Stimulated activated CD8-positive, alpha-beta memory T cell treated with anti-CD3 and anti-CD28 coated beads, Interleukin-4, amount 100 ng/mL, for 1 hour (primary cell): ENCODE results near the gene SLC9A3.
"Not testable (repeated sequence)": the region's sequence is repeated elsewhere in the genome, so short reads cannot be mapped to it uniquely, and the experiment has no call there.

Experiments
- DNase-seq, 2 donors: peaks; one replicate each; pipeline ENCODE4 v3.0.0-alpha.2; 2020; ENCODE audit warnings: low read depth in 2 of 2, low spot score in 1 of 2

SLC9A3 gene

DNA sequence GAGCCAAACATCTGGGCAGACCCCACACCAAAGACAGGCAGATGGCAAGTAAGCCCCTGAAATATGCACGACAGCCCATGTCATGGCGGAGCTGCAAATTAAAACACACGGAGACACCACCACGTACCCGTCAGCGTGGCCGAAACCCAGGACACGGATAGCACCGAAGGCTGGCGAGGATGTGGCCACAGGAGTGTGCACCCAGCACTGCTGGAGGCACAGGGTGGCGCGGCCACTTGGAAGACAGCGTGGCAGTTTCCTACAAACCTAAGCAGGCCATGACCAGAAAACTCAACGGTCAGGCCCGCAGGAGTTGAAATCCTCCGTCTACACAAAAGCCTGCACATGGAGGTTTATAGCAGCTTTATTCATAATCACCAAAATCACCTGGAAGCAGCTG lies 12.8 kb downstream of the SLC9A3 start:
- DNase-seq, result no peak

GRCh38 chr5:510521-510920 lies 13.7 kb downstream of the SLC9A3 start:
- no peak for DNase-seq

GRCh38 chr5:509611-510185 lies 14.6 kb downstream of the SLC9A3 start:
- DNase-seq, result no peak

DNA sequence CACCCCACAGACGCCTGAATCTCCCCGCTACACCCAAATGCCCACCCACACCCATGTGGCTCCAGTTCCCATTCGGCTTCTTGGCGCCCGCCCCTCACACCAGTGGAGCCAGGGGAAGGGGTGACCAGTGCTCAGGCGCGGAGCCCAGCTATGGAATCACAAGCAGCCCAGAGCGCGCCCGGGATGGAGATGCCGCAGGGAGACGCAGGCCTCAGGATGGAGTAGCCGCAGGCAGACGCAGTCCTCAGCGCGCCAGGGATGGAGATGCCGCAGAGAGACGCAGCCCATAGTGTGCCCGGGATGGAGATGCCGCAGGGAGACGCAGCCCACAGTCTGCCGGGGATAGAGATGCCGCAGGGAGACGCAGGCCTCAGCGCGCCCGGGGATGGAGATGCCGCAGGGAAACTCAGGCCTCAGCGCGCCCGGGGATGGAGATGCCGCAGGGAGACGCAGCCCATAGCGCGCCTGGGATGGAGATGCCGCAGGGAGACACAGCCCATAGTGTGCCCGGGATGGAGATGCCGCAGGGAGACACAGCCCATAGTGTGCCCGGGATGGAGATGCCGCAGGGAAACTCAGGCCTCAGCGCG lies 16.2 kb downstream of the SLC9A3 start:
- DNase-seq, result not testable (repeated sequence)

GRCh38 chr5:505951-506525 lies 18.2 kb downstream of the SLC9A3 start:
- no peak for DNase-seq

GRCh38 chr5:504326-505154 lies 19.7 kb downstream of the SLC9A3 start:
- no peak for DNase-seq

- DNase-seq, result no peak
Measured at GRCh38 chr5:502325-503079, 21.7 kb downstream of the SLC9A3 start.

- DNase-seq, result no peak
Measured at GRCh38 chr5:501831-502184, 22.4 kb downstream of the SLC9A3 start.

GRCh38 chr5:501105-501830 lies 23.0 kb downstream of the SLC9A3 start:
- DNase-seq, result no peak

- no peak for DNase-seq
Measured at GRCh38 chr5:500491-500890, 23.8 kb downstream of the SLC9A3 start.

DNA sequence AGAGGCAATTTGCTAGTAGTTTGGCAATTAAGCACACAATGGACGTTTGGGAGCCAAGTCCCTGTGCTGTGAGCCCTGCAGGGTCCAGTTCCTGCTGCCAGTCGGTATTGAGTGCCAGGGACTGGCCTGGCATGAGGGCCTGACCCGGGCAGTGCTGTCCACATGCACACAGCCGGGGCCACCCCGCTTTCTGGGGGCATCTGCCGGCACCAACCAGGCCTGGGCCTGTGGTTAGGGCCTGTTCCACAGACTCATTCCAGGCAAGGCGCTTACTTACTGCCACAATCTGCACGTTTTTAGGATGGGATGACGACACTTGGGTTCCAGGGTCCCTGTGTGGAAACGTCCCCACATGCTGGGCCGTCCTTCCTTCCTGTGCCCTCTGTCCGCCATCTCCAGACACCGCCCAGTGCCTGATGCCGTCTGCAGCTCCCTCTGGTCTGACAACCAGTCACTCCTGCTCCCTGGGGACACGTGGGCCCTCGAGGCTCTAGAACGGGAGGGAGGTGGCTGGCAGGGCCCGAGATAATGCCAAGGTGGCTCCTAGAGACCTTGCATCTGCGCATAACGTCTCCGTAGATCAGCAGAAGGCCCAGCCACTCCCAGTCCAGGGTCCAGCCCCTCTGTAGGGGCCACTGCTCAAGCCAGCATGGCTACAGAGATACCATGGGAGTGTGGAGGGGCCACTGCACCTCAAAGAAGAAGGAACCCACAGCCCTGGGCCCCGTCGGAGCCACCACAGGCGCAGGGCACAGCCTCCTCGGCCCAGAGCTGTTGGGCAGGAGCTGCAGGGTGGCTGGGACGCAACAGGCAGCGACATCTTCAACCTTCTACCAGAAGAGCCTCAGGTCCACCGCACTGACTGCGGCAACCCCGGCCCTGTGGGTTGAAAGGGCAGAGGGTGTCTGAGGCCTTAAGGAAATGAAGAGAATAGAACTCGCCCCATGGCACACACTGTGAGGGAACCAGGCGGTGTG lies 24.7 kb downstream of the SLC9A3 start:
- DNase-seq, result no peak

DNA sequence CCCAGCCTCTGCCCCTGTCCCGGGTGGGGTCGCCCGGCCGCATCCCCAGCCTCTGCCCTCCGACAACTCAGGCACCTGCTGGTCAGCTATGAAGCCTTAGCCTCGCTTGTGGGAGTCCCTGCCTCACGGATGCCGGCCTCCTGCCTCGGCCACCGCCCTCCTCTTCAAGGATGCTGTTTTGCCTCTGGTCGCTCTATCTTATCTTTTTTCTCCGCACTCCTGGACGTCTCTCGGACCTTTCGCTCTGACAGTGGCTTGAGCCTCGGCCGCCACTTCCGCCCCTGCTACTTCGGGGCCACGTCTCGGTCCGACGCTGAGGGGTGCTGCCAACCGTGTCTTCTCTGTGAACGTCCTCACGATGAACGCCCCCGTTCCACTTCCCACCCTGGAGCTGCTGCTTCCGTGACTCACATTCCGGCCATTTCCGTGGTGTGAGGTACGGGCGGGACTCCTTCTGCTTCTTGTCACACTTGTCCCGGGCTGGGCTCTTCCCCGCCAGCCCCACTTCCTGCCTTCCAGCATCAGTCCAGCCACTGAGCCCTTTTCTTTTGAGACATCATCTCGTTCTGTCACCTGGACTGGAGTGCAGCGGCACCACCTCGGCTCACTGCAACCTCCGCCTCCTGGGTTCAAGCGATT lies 26.3 kb downstream of the SLC9A3 start:
- DNase-seq, result no peak

DNA sequence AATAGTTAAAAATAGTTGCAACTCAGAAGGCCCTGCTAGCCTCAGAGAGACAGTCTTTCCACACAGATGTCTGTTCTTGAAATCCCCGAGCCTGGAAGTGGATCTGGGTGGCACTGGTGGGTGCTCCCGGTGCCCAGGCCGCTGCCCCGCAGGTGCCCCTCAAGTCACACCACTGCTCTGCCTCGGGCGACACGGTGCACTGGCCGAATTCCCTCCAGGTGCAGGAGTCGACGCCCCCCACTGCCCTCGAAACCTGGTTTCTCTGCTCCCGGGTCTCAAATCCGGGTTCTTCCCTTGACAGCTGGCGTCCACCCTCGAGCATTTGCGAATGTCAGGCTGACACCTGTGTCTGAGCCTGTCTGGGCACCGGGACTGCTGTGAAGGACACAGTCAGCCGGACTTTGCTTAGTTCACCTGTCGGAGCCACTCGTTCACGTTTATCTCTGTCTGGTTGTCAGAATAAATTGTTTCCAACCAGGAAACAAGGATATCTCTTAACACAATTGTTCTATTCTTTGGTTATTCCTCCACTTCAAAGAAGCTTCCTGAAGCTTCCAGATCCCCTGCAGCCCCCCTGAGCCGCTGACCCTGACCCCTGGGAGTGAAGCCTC lies 27.1 kb downstream of the SLC9A3 start:
- DNase-seq, result no peak

DNA sequence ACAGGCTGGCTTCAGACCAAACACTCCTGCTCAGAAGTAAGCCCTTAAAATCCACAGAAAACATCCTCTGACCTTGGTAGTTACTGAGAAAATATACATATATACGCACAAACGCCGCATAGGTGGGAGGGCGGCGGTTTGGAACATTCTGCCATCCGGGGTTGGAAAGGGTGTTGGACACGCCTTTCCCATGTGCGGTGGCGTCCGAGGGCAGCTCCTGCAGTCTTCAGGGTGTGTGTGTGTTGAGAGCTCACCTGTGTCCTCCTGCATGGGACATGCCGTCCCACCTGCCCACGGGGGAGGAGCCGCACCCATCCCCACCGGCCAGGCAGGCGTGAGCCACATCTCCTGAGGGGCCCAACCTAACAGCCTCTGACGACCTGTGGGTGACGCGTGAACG lies 28.2 kb downstream of the SLC9A3 start:
- no peak for DNase-seq

DNA sequence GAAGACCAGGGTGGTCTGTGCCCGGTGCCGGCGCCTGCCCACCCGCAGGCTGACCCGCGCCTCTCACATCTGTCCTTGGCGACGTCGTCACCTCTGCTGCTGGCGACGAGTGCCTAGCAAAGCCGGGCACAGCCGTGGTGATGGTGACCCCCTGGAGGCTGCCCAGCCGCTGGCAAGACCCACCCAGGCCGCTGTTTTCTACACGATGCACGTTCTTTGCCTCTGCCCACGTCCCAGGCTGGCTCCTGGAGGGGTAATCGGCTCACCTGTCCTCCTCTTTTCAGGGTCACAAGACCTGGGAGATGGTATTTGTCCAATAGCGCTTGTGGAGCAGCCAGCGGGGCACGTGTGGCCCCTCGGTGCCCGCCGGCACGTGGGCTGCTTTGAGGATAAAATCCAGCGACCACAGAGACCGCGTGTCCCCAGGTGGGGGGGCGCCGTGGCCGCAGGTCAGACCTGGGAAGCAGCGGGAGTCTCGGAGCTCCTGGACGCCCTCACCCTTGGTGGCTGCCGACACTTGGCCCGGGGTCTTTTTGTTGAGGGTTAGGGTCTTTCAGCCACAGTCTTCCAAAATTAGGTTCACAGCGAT lies 29.5 kb downstream of the SLC9A3 start:
- DNase-seq, result no peak

DNA sequence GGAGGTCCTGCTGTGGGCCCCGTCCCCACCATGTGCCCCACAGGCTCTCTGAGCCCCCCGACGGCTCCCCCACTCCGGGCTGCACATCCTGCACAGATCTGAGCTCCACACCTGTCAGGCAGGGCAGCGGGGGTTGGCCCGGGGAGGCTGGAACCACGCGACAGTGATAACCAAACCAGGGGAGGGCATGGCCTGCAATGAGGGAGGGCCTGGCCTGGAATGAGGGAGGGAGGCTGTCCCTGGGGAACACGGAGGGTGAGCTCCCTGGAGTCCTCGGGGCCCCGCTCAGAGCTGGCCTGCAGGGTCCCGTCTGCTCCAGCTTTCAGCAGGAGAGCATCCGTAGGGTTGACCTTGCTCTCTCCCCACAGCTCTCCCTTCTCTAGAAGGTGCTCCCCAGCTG lies 30.5 kb downstream of the SLC9A3 start:
- DNase-seq, result no peak

- DNase-seq, result no peak
Measured at GRCh38 chr5:493119-493701, 31.0 kb downstream of the SLC9A3 start.

DNA sequence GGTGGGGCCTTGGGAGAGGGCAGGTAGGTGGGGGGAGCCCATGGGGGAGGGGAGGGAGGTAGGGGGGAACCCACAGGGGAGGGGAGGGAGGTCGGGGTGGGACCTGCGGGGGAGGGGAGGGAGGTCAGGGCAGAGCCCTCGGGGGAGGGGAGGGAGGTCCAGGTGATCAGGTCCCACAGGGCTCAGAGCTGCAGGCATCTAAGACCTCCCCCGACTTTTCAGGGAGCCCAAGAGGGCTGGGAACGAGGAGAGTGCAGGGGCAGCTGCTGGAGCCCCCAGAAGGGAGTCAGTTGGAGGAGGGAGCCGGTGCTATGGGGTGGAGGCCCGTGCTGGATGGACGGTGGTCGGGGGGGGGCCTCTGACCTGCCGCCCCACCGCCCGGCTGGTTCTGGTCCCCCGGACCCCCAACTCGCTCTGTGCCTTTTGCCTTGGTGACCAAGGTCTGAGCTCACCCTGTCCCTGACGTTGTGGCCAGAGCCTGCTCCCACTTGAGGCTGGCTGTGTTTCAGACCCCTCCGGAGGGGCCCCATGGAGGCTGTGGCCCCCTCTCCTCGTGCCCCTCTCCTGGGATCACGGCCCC lies 31.8 kb downstream of the SLC9A3 start:
- DNase-seq, result no peak
